Smooth muscle cell (in vitro differentiated cells): ENCODE results near the gene ZNF300. TPM values are rescaled to one million over a fixed set of nuclear protein-coding genes. Genes with fewer than 3 reads are reported as not detected.
"Not testable (repeated sequence)": the region's sequence is repeated elsewhere in the genome, so short reads cannot be mapped to it uniquely, and the experiment has no call there.

Experiments used
- DNase-seq: peaks from one replicate; lab custom pipeline; 2025; ENCODE audit not compliant: unreplicated experiment; lab: John Stamatoyannopoulos, UW
- H2AFZ ChIP-seq: fragments of 200-600 bp; sonication (generic); 2 replicates; pipeline ENCODE4 v1.6.0; 2016; ENCODE audit warnings: antibody characterized with exemption, low read depth, mild to moderate bottlenecking
- H3F3A ChIP-seq: fragments of 200-600 bp; sonication (generic); 2 replicates; pipeline ENCODE4 v1.6.0; 2017; ENCODE audit warnings: antibody characterized with exemption, low read depth
- H3K27ac ChIP-seq: fragments of 200-600 bp; sonication (generic); 2 replicates; pipeline ENCODE4 v1.5.1; 2016; ENCODE audit warnings: low read depth, mild to moderate bottlenecking
- H3K27me3 ChIP-seq: fragments of 200-600 bp; sonication (generic); 2 replicates; pipeline ENCODE4 v1.6.1; 2016; ENCODE audit warnings: low read depth, mild to moderate bottlenecking
- H3K36me3 ChIP-seq: fragments of 200-600 bp; sonication (generic); 2 replicates; pipeline ENCODE4 v1.5.1; 2016; ENCODE audit warnings: low read depth
- H3K4me1 ChIP-seq: fragments of 200-600 bp; sonication (generic); 2 replicates; pipeline ENCODE4 v1.5.1; 2016; ENCODE audit warnings: low read depth
- H3K4me2 ChIP-seq: fragments of 200-600 bp; sonication (generic); 2 replicates; pipeline ENCODE4 v1.6.0; 2016; ENCODE audit warnings: mild to moderate bottlenecking
- H3K4me3 ChIP-seq: fragments of 200-600 bp; sonication (generic); 2 replicates; pipeline ENCODE4 v1.5.1; 2016; ENCODE audit warnings: mild to moderate bottlenecking
- H3K79me2 ChIP-seq: fragments of 200-600 bp; sonication (generic); 2 replicates; pipeline ENCODE4 v1.6.0; 2016; ENCODE audit warnings: low read depth, mild to moderate bottlenecking
- H3K9ac ChIP-seq: fragments of 200-600 bp; sonication (generic); 2 replicates; pipeline ENCODE4 v1.6.0; 2016; ENCODE audit warnings: low read depth
- H3K9me3 ChIP-seq: fragments of 200-600 bp; sonication (generic); replicated peaks from 2 replicates; pipeline ENCODE4 v1.5.1; 2016; ENCODE audit warnings: low read depth
- H4K20me1 ChIP-seq: fragments of 200-600 bp; sonication (generic); 2 replicates; pipeline ENCODE4 v1.6.0; 2016; ENCODE audit warnings: low read depth
- WGBS: methylation state at CpG from one replicate; pipeline ENCODE4 v1.1.7; 2016; ENCODE audit warnings: low lambda C conversion rate; 5-methylcytosine and 5-hydroxymethylcytosine counted together
- polyA plus RNA-seq: library from polyadenylated mRNA; unstranded; fragments of >200 nt; fragmentation: Nextera tagmentation; extraction: Ambion mirVana; gene quantifications from 2 replicates; pipeline ENCODE4 v1.2.1, GENCODE V29; 2016
- total RNA-seq: library from RNA; depleted of rRNA; stranded (reverse); fragments of >200 nt; gene quantifications from 2 replicates; pipeline ENCODE4 v1.2.3, GENCODE V29; 2014
- TF ChIP-seq, protein P1 (sequence below): fragments of 200-600 bp; sonication (generic); IDR thresholded peaks from 2 replicates; pipeline ENCODE4 v1.5.1; 2017; ENCODE audit warnings: borderline replicate concordance, mild to moderate bottlenecking, antibody characterized with exemption; ENCODE audit not compliant: insufficient read depth, poor library complexity, severe bottlenecking

The ZNF300 gene
- total and polyA plus RNA-seq, 2 experiments from 2014 or later = 1.2 to 4.9 TPM

DNA sequence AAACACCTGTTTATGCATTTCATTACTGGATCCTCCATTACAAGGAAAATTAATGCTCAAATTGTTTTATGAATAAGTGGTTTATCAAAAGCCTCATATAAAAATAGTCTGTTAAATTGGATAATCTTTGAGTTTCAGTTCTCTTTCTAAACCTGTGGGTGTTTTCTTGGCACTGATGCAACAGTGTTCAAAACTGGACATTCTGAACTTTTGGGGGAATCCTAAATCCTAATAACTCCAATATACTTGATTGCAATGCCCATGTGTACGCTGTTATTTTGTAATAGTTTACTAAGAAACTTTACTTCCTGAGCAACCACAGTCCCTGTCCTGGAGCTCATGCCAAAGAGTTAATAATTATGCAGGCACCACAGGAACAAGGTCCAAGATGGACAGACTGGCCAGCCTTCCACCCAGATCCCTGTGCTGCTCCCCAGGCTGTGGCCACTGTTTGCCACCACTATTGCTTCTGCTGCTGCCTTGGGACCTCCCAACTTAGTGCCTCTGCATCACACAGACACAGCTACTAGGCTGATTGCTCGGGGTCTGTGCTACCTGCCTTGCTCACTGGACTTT lies 44.4 kb downstream of the ZNF300 start:
- Histone ChIP-seq H4K20me1 (no peaks in the 10 kb centered on the region), H3F3A (no peaks in the 10 kb centered on the region), H3K4me1 (no peaks in the 10 kb centered on the region), H3K27ac (no peak overlapping the region), H3K9me3 (peaks cover 6% of the 10 kb centered on the region), H3K79me2 (no peaks in the 10 kb centered on the region), H2AFZ (no peak overlapping the region), H3K36me3 (no peaks in the 10 kb centered on the region), H3K4me3 (no peak overlapping the region), H3K4me2 (no peak overlapping the region), H3K27me3 (no peaks in the 10 kb centered on the region), H3K9ac (no peak overlapping the region)
- DNase-seq = no peak
- TF ChIP-seq, protein P1, sequence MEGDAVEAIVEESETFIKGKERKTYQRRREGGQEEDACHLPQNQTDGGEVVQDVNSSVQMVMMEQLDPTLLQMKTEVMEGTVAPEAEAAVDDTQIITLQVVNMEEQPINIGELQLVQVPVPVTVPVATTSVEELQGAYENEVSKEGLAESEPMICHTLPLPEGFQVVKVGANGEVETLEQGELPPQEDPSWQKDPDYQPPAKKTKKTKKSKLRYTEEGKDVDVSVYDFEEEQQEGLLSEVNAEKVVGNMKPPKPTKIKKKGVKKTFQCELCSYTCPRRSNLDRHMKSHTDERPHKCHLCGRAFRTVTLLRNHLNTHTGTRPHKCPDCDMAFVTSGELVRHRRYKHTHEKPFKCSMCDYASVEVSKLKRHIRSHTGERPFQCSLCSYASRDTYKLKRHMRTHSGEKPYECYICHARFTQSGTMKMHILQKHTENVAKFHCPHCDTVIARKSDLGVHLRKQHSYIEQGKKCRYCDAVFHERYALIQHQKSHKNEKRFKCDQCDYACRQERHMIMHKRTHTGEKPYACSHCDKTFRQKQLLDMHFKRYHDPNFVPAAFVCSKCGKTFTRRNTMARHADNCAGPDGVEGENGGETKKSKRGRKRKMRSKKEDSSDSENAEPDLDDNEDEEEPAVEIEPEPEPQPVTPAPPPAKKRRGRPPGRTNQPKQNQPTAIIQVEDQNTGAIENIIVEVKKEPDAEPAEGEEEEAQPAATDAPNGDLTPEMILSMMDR = no peak
- 72% methylated on average over 2 of the region's 2 CpGs for WGBS

DNA sequence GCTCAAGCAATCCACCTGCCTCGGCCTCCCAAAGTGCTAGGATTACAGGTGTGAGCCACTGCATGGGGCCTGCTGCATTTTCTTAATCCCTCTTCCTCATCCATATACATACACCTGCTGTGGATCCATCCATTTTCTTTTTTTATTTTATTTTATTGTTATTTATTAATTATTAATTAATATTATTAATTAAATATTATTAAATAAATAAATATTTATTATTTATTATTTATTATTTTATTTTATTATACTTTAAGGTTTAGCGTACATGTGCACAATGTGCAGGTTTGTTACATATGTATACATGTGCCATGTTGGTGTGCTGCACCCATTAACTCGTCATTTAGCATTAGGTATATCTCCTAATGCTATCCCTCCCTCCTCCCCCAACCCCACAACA lies 48.1 kb downstream of the ZNF300 start:
- H3K4me3 ChIP-seq, H3K9ac ChIP-seq, H3K27ac ChIP-seq, H3K36me3 ChIP-seq, H3K79me2 ChIP-seq, H4K20me1 ChIP-seq, DNase-seq, H2AFZ ChIP-seq, H3K4me2 ChIP-seq, H3K9me3 ChIP-seq, H3F3A ChIP-seq, H3K27me3 ChIP-seq, H3K4me1 ChIP-seq: not testable (repeated sequence)
- WGBS = 91% methylated on average over 3 of the region's 3 CpGs

DNA sequence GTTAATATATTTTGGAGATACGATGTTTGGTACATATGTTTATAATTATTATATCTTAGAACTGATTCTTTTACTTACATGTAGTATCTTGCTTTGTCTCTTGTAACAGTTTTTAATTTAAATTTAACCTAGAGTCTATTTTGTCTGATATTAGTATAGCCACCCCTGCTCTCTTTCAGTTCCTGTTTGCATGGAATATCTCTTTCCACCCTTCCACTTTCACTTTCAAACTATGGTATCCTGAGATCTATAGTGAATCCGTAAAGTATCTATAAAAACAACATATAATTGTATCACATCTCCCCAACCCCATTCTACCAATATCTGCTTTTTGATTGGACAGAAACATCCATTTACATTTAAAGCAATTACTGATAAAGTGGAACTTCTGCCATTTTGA lies 51.2 kb downstream of the ZNF300 start:
- no peak for DNase-seq
- H2AFZ ChIP-seq = no peak overlapping the region
- 94% methylated on average over 2 of the region's 2 CpGs for WGBS
- H4K20me1 ChIP-seq = no peaks in the 10 kb centered on the region
- H3K79me2 ChIP-seq = no peaks in the 10 kb centered on the region
- H3K27ac ChIP-seq = no peak overlapping the region
- no peaks in the 10 kb centered on the region for H3K27me3 ChIP-seq
- no peaks in the 10 kb centered on the region for H3K9me3 ChIP-seq
- H3F3A ChIP-seq = no peaks in the 10 kb centered on the region
- TF ChIP-seq, protein P1 = no peak
- H3K4me3 ChIP-seq = no peak overlapping the region
- no peaks in the 10 kb centered on the region for H3K4me1 ChIP-seq
- no peak overlapping the region for H3K4me2 ChIP-seq
- H3K9ac ChIP-seq = no peak overlapping the region
- H3K36me3 ChIP-seq = no peaks in the 10 kb centered on the region

DNA sequence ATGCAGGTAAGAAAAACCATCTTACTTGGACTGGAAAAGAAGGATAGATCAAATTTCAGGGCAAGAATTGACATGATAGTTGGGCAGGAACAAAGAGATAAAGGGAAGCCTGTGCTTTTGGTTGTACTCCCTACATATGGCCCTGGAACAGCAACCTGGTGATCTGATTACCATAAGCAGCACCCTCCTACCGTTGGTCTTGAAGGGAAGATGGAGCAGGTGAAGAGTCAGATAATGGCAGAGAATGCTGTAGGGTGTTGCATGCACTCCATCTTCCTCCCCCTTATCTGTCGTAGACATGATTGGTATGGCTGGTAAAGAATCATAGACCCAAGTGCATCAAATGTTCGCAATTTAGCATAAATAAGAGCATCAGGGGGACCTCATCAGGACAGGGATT lies 53.7 kb downstream of the ZNF300 start:
- no peaks in the 10 kb centered on the region for H4K20me1 ChIP-seq

More for the DNA sequence above, 53.7 kb downstream of the ZNF300 start:
- 70% methylated on average over 3 of the region's 3 CpGs for WGBS
- no peaks in the 10 kb centered on the region for H3K27me3 ChIP-seq
- H3F3A ChIP-seq = no peaks in the 10 kb centered on the region
- no peak overlapping the region for H3K4me2 ChIP-seq
- DNase-seq = no peak
- H3K9ac ChIP-seq = no peak overlapping the region
- no peaks in the 10 kb centered on the region for H3K36me3 ChIP-seq
- no peaks in the 10 kb centered on the region for H3K4me1 ChIP-seq
- no peak overlapping the region for H2AFZ ChIP-seq
- H3K4me3 ChIP-seq = no peak overlapping the region
- no peak overlapping the region for H3K27ac ChIP-seq
- TF ChIP-seq, protein P1 = no peak
- no peaks in the 10 kb centered on the region for H3K9me3 ChIP-seq
- H3K79me2 ChIP-seq = no peaks in the 10 kb centered on the region
